OCI-LY7 (cell line): Measurements from ENCODE around the gene MAN1C1.

ENCODE experiments used
- CTCF ChIP-seq: fragments of 200-600 bp; sonication (generic); conservative IDR thresholded peaks from 2 replicates; pipeline ENCODE4 v1.5.1; 2014; ENCODE audit warnings: mild to moderate bottlenecking, antibody characterized with exemption, low read length, moderate library complexity, mixed read lengths
- EZH2phosphoT487 ChIP-seq: fragments of 200-600 bp; sonication (generic); IDR thresholded peaks from 2 replicates; pipeline ENCODE4 v1.6.1; 2018; ENCODE audit warnings: low read depth, borderline replicate concordance, mild to moderate bottlenecking, mixed run types, antibody characterized with exemption, low read length, moderate library complexity, mixed read lengths

GRCh38 chr1:25685211-25685750 lies 68.7 kb downstream of the MAN1C1 start:
- TF ChIP-seq CTCF (no peak), EZH2phosphoT487 (no peak)
